Hair follicular keratinocyte (primary cell): ENCODE results near the gene TAF11L9. TPM values are rescaled to one million over a fixed set of nuclear protein-coding genes. Genes with fewer than 3 reads are reported as not detected.

Source experiments
- total RNA-seq: library from RNA; depleted of rRNA; stranded (reverse); fragments of >200 nt; gene quantifications from 2 replicates; pipeline ENCODE4 v1.2.3, GENCODE V29; 2015

TAF11L9 gene
- not detected in 2 replicates for total RNA-seq

GRCh38 chr5:17594255-17594654 is at the start of gene TAF11L9:
Gene TAF11L9, minus strand, starts transcription at chr5:17594394.

GRCh38 chr5:17634160-17634559 is 40.0 kb upstream of the TAF11L9 start, which contains the start of gene TAF11L14:
Gene TAF11L14, plus strand, starts transcription at chr5:17634460.

GRCh38 chr5:17631788-17632187 is 37.6 kb upstream of the TAF11L9 start, which contains the start of gene TAF11L13:
Gene TAF11L13, plus strand, starts transcription at chr5:17632088.

GRCh38 chr5:17610092-17610491 is 15.9 kb upstream of the TAF11L9 start, which contains the start of gene TAF11L12:
Gene TAF11L12, plus strand, starts transcription at chr5:17610392.

GRCh38 chr5:17603880-17604279 is 9.7 kb upstream of the TAF11L9 start, which contains the start of gene TAF11L11:
Gene TAF11L11, plus strand, starts transcription at chr5:17604183.

GRCh38 chr5:17597728-17598127 is 3.5 kb upstream of the TAF11L9 start, which contains the start of gene TAF11L10:
Gene TAF11L10, minus strand, starts transcription at chr5:17597828.

GRCh38 chr5:17590860-17591259 is 3.3 kb downstream of the TAF11L9 start, which contains the start of gene TAF11L8:
Gene TAF11L8, minus strand, starts transcription at chr5:17590960.

GRCh38 chr5:17585658-17586057 is 8.5 kb downstream of the TAF11L9 start, which contains the start of gene TAF11L7:
Gene TAF11L7, minus strand, starts transcription at chr5:17585758.

Other genes with a start within 250 kb of the TAF11L9 start
- not detected in 2 replicates for gene TAF11L2, start 96.2 kb downstream of the TAF11L9 start, total RNA-seq
- not detected in 2 replicates for gene TAF11L3, start 76.0 kb downstream of the TAF11L9 start, total RNA-seq
- gene TAF11L4, start 72.6 kb downstream of the TAF11L9 start, total RNA-seq: not detected in 2 replicates
- gene TAF11L5, start 69.2 kb downstream of the TAF11L9 start, total RNA-seq: not detected in 2 replicates
- not detected in 2 replicates for gene TAF11L6, start 65.7 kb downstream of the TAF11L9 start, total RNA-seq
- gene TAF11L7, start 8.6 kb downstream of the TAF11L9 start, total RNA-seq: not detected in 2 replicates
- gene TAF11L8, start 3.4 kb downstream of the TAF11L9 start, total RNA-seq: not detected in 2 replicates
- not detected in 2 replicates for gene TAF11L10, start 3.4 kb upstream of the TAF11L9 start, total RNA-seq
- gene TAF11L11, start 9.8 kb upstream of the TAF11L9 start, total RNA-seq: not detected in 2 replicates
- gene TAF11L12, start 16.0 kb upstream of the TAF11L9 start, total RNA-seq: not detected in 2 replicates
- gene TAF11L13, start 37.7 kb upstream of the TAF11L9 start, total RNA-seq: not detected in 2 replicates
- gene TAF11L14, start 40.1 kb upstream of the TAF11L9 start, total RNA-seq: not detected in 2 replicates